ENCODE measurements around the gene DST.

Gene DST

DNA sequence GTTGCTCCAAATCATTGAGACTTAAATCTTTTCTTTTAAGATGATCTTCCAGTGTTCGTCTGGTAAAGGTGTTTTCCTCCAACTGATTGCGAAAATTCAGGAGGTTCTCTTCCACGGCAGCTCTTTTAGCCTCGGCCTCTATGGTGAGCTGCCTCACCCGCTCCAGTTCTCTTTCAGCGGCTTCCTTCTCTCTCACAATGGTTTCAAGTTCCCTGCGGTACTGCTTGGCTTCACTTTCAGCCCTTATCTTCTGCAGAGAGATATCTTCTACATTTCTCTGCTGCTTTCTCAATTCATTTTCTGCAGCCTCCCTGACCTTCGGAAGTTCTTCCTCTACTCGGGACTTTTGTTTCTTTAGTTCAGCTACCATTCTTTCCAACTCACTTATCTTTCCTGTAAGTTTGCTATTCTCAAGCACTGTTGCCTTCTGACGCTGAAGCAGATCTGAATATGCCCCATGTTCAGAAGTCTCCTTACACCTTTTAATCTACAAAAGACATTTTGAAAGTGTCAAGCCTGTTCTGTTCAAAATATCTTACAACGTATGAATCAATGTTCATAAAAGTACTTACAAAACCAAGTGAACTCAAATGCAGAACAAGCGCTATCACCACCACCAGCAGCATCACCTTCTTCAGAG, 22.3 kb downstream of the DST start:
- DNase-seq (ENCODE audit: low spot score) = no peak

DNA sequence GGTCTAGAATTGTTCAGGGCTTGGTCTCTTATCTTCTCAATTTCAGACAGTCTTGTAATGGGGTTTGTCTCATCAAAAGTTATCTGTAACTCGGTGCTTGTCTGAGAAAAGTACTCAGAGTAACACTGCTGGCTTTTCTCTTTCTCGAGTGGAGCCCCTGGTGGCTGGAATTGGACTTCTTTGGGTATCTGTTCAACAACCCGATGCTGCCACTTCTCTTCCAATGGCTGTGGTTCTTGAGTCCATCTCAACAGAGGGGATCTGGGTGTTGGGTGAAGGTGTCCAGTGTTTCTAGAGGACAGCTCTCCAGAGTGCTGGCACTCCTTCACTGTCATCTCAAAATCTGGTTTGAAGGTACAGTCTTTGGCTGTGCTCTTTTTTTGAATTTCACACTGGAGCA, 24.6 kb downstream of the DST start:
- no peak for DNase-seq (ENCODE audit: low spot score)

DNA sequence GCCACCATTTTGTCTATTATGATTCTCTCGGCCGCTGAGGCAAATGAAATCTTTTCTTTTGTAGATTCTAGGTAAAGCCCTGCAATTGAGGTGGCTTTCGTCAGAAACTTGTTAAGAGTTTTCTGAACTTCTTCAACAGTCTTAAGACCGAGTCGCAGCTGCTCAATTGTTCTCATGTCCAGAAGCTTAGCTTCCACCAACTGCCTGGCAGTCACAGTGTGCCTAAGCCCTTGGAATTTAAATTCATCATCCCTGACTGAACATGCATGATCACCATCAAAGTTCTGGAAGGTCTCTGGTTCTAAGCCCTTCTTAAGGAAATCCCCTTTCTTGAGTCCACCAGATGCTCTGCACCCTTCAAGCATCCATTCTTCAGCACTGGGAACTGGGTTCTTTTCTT, 25.7 kb downstream of the DST start:
- DNase-seq (ENCODE audit: low spot score) = no peak

DNA sequence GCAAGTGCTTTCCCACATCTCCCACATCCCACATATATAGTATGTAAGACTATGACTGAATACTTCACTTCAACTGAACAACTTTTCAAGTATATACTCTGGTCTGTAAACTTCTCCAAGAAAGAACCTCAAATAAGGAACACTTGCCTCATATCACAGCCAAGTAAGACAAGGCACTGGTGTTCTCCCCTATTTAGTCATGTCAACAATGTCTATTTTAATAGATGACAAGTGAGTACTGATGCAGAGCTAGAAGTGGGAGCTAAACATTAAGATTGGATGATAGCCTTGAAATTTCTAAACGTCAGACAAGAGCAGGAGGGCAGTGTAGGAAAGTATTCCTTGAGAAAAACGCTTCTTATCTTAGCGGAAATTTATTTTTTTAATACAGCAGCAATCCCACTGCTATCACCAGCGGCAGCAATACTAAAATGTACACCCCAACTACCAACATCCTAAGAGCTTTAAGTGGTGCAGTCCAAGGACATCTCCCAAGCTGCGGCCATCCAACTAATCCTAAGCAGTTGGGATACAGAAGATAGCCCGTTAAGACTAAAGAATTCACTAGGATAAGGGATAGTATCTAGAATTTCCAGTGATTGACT, 29.3 kb downstream of the DST start:
- DNase-seq (ENCODE audit: low spot score) = no peak

DNA sequence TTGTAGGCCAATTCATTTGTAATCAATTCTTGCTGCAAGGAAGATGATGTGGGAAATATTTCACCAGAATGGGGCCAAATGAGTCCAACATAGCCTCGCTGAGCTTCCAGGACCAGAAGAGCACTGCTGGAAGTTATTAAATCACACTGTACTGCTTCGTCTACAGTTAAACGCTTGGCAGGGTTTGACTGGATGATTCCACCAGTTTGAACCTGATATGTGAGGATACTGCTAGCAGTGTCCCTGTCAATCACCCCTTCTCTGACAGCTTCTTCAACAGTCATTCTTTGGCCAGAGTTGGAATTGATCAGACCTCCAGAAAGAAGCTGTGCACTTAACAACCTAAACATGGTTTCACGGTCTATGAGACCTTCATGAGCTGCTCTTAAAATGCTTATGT, 34.4 kb downstream of the DST start:
- DNase-seq (ENCODE audit: low spot score) = no peak

DNA sequence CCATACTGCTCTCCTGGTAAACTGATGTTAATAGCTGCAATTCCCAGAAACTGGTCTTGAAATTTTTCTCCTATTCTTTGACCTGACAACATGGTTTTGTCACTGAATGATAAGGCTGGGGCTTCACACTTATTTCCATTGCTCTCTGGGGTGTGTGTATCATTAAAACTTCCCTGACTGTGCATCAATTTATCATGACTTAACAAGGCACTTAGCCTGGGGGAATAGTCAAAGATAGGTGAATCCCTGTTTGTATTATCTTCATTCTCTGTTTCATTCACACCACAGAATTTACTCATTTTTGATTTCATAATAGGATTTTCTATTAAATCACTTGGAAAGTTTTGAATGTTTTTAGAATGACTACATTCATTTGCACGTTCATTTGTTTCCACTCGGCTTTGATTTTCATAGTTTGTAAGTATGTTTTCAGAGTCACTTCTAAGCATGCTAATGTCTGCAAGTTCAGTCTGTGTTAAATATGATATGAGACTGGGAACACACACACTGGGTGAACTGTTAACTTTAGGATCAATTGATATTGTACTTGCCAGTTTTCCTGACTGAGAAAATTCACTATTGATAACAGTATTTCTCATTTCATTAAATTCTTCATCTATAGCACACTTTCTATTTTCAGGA, 35.5 kb downstream of the DST start:
- DNase-seq (ENCODE audit: low spot score) = no peak

DNA sequence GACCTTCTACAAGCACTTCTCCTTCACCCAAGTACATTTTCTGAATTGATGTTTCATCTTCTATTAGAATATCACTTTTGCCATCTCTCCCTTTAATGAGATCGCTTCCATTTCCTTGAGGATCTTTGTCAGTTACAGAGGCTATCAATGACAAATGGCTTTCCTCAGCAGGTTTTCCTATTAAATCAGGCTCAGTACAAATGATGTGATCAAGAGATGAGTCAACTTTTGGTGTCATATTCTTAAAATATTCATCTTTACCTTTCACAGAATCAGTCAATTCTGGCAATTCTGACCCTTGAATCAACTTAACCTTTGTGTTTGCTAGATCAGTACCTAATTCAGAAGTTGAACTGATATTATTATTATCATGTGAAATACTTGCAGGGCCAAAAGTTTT, 37.3 kb downstream of the DST start:
- no peak for DNase-seq (ENCODE audit: low spot score)

DNA sequence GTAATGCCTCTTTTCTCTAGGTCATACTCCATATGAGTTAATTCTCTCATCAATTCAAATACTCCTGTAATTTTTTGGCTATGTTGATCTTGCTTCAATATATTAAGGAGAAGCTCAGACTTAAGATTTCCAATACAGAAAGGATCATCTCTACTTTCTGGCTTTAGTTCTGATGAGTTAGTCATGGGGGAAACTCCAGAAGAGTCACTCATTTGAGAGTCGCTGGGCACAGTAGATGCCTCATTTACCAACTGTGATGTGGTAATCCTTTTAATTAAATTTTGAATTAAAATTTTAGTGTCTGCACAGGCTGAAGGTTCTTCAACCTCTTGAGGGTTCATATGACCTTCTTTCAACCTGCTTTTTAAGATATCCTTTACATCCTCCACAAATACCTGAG, 38.5 kb downstream of the DST start:
- DNase-seq (ENCODE audit: low spot score) = no peak

DNA sequence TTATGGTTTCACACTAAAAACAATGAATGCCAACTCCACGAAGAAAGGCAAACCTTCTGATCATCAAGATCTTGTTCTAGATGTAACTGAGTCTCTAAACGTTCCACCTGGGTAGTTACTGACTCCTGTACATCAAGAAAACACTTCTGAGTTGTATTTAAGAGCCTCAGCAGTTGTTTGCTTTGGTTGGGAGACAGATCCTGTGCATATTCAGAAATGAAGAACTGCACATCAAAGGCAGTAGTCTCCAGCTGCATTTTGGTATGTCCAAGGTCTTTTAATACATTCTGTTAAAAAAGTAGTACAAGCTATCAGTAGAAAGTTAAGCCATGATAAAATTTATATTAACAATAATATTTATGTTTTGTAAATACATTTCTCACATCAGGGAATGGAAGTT, 41.3 kb downstream of the DST start:
- DNase-seq (ENCODE audit: low spot score) = no peak

DNA sequence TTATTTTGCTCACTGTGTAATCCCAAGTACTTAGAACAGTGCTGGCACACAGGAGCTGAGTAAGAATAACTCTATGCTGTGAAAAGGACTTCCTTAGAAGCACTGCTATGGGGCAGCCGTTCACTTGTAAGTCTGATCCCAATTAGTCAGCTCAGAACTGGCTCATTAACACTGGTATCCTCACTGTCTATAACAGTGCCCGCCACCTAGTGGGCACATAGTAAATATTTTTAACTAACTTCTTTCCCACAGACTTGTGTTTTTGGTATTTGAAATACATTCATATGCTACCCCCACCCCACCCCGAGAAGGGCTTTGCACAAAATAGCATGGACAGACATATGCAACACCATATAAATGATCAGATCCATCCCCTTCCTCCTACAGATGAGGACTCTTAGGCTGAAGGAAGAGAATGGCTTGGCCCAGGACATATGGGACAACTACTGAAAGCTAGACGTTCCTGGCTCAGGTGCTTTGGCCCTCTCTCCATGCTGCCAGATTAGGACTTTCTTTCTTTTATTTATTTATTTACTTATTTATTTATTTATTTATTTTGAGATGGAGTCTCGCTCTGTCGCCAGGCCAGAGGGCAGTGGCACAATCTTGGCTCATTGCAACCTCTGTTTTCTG, 47.1 kb downstream of the DST start:
- DNase-seq (ENCODE audit: low spot score) = peak; percentile 71

DNA sequence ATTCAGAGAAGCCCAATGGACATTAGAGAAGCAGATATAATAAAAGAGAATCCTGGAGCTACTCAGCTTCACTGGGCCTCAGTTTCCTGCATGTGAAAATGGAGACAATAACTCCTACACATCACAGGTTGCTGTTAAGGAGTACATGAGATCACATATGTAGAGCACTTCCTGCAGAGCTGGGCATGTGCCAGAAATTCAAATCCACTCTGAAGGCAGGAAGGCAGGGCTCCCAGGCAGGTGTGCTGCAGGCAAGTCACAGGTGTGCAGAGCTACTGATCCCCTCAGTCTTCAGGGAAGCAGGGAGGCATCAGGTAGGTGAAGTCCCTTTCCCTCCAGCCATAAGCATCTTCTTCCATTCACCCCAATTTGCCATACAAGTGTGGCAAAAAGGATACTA, 48.0 kb downstream of the DST start:
- peak; percentile 24 for DNase-seq (ENCODE audit: low spot score)

DNA sequence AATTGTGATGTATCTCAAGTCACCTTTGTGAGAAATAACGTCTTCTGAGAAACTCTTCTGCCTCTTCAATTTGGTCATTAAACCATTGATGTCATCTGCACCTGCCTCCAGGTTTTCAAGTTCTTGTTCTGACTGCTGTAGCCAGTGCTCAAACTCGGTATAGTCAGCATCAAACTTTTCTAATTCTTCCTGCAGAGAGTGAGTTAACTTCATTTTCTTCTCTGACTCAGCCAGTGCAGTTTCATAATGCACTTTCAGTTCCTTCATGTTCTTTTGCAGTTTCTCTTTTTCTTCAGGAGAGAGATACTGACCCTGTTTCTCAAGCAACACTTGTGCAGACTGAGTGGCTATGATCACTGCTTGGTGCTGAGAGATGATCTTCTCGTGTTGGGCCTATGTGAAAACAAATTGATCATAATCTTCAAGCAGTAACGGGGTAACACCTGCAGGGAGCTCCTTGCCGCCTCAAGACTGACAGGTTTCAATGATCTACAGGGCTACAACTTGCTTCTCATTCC, 48.8 kb downstream of the DST start:
- DNase-seq (ENCODE audit: low spot score) = peak; percentile 6

DNA sequence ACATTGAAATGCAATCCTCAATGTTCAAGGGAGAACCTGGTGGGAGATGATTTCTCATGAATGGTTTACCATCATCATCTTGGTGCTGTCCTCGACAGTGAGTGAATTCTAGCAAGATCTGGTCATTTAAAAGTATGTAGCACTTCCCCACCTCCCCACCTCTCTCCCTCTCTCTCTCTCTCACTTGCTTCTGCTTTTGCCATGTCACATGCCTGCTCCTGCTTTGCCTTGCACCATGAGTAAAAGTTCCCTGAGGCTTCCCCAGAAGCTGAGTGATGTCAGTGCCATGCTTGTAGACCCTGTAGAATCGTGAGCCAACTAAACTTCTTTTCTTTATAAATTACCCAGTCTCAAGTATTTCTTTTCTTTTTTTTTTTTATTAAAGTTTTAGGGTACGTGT, 60.5 kb downstream of the DST start:
- no peak for DNase-seq (ENCODE audit: low spot score)

DNA sequence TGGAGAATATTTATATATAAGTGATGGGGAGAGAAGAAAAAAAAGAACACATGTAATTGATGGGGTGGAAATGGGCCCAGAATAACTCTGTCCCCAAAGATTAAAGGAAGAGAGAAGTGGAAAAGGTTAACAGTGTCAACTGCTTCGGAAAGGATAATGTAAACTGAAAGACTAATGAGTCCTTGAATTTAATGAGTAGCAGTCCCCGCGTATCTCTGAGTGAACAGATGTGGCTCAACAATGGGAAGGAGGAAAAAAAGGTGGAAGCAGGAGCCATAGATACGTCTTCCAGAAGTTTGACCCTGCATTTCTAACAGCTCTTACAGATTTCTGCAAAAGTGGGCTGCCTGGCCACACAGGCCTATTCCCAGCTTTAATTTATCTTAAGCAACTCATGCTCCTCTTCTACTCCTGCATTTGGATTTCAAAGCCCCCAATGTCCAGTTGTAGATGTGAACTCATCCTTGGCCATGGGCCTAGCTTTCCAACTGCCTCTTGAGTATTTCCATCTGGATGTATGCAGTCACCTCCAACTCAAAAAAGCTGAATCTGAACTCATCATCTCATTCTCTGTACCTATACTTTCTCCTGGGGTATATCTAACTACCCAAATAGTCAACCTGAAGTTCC, 61.3 kb downstream of the DST start:
- no peak for DNase-seq (ENCODE audit: low spot score)

DNA sequence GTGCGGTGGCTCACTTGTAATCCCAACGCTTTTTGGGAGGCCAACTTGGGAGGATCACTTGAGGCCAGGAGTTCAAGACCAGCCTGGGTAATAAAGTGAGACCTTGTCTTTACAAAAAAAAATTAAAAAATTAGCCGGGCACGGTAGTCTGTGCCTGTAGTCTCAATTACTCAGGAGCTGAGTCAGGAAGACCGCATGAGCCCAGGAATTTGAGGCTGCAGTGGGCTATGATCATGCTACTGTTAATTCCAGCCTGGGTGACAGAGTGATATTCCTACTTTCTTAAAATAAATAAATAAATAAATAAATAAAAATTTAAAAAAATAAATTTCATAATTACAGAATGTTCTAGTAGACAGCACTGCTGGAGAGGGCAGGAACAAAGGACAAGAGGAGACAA, 62.4 kb downstream of the DST start:
- DNase-seq (ENCODE audit: low spot score) = no peak

DNA sequence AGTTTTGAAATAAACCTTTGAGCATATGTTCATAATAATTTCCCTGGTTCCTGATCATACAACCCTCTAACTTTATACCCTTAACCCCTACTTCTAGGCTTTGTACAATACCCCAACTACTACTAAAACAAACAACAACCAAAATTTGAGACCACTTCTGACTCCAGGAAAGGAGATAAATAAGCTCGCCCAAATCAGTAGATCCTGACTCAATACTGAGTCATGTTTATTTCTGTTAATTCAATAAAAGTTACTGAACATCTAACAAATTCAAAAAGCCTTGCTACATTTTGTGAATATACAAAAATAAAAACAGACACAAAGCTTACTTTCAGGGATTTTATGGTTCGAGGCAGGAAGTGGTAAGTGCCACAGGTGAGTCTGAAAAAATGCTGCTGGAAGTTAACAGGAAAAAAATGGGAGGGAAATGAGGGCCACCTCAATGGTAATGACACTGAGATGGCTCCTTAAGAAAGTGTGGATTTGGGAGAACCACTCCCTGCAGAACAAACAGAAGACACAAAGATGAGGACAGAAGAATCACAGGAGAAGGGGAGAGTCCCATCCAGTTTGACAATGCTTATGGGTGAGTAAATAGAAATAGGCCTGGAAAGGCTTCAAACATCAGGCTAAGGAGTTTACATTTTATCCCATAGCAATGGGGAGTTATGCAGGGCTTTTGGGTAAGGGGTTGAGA, 63.4 kb downstream of the DST start:
- DNase-seq (ENCODE audit: low spot score) = no peak

DNA sequence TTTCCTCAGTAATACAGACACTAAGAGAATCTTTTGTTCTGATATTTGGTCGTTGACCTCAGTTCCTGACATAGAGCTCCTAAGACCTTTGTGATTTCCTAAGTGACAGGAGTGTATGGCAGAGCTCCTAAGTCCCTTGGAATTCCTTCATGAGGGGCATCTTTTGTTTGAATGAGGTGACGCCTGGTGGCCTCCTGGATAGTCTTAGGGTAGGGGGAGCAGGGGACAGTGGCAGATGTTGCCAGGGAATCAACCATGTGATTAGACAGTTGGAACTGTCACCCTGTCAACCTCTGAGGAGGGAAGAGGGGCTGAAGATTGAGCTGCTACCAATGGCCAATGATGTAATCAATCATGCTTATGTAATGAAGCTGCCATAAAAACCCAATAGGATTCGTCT, 67.0 kb downstream of the DST start:
- DNase-seq (ENCODE audit: low spot score) = no peak

DNA sequence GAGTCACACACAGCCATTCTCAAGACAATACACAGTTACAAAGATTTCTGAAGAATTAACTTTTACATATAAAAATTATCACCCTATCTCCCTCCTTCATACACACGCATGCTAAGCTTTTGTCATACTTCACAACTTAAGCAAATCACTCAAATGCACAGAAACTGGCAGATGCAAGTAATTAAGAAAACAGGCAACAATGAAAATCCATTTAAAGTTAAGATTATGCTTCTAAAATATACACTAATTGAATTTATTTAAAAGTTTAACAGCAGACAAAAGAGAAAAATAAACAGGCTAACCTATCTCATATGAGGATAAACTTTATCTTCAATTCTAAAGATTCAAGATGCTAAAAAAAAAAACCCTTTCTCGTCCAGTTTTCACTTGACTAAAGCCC, 68.4 kb downstream of the DST start:
- no peak for DNase-seq (ENCODE audit: low spot score)

DNA sequence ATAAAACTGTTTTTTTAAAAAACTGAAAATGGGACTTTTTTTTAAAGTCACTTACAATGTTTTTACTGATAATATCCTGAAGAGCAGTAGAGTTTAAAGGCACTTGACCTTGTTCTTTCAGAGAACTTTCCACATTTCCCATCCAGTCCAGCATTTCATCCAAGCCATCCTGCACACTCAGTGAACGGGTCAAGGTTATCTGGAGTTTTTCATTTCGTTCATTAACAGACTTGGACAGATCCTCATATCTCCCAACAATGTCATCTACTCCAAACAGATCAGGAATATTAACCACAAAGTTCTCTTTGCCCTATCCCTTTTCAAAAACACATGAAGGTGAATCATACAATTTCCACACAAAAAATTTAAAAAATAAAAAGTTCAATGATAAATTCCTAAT, 69.1 kb downstream of the DST start:
- DNase-seq (ENCODE audit: low spot score) = no peak

DNA sequence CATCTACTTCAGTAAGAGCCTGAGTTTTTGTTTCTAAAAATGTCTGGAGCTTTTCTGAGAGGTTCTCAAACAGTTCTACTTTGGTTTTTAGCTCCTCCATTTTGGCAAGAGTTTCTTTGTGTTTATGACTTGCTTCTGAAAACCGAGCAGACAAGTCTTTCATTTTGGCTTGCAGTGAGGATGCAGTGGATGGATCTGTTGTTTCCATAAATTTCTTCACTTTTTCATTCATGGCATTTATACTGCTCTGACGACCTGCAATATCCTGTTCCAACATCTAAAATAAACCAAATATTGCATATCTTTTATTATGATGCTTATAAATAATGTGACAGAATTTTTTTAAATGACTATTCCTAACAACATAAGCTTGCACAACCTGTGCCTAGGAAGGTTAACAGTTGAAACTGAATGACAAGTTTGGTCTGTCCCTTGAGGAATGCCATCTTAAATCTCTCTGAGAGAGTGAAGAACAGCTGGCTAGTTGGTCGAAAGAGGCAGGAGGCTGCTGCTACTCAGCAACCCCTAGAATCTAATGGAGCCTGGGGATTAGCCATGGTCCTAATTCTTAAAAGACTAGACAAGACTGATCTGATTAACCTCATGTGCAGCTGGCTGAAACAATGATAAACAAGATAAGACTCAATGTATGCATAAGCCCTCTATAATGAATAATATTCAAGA, 69.8 kb downstream of the DST start:
- no peak for DNase-seq (ENCODE audit: low spot score)

DNA sequence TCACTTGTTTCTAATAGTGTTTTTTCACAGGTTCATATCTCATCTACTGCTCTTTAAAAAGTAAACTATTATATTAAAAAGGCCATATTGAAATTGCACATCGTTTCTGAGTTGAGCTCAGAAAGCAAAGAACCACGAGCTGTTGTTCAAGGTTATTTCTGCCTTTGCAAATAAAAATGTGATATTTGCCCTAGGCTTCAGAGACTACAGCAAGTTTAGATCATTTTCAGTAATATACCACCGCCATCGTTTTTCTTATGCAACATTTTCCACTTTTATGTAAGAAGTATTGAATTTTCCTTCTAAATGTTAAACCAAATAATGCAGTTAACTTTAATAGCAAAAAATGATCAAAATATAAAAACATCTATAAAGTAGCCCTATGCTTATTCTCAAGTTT, 71.1 kb downstream of the DST start:
- no peak for DNase-seq (ENCODE audit: low spot score)
